ENCODE measurements around the gene METTL24.
"Not testable (repeated sequence)": the region's sequence is repeated elsewhere in the genome, so short reads cannot be mapped to it uniquely, and the experiment has no call there.

Gene METTL24

DNA sequence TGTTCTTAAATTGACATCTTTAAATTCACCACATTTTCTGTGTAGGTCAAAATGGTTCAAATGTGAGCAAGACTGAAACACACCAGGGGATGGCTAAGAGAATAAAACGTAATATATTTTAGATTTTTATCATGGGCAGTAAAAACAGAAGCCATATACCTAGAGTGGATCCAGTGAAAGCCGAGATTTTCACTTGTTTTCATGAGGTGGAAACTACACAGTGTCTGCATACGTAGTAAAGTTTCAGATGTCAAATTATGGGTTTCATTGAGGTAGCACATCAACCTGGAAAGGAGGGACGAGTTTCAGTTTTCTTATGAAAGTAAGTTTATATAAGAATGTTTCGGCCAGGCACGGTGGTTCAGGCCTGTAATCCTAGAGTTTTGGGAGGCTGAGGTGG lies 25.9 kb downstream of the METTL24 start:
- no peak for DNase-seq

DNA sequence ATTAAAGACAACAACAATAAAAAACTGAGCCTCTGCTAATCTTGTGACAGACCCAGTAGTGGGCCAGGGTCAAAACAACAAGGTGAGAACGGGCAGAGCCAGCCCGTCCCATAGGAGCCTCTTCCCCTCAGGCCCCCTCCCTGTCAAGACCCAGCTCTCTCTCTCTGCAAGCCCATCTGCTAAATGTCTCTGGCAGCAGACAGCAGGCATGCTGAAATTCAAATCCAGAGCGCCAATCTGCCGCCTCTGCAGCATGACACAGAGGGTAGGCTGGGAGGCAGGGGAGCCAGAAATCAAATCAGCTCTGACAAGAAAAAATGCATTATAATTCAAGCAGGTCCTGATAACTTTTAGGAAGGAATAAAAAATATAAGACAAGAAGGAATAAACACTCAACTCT lies 26.3 kb downstream of the METTL24 start:
- no peak for DNase-seq

GRCh38 chr6:110331390-110331789 lies 26.8 kb downstream of the METTL24 start:
- no peak for DNase-seq

- no peak for DNase-seq
These were observed 28.3 kb downstream of the METTL24 start for GRCh38 chr6:110329714-110330436.

- DNase-seq: no peak
These were observed 28.8 kb downstream of the METTL24 start for GRCh38 chr6:110329348-110329713.

- no peak for DNase-seq
These were observed 29.9 kb downstream of the METTL24 start for GRCh38 chr6:110328259-110328658.

DNA sequence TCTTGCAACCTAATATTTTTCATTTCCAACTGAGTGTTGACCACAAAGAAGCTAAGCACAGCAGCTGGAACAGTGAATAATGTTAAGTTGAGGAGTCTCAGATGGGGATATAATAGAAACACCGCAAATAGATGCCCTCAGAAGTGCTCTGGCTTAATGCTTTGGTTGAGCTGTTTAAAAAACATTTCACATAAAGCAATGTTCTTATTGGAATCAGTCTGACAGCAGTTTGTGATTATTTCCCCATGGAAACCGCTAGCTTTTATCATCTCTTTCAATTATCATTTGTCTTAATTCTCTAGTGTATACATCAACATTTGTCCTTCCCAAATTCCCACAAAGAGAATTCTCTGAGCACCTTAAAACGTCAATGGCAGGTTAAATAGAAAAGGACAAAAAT lies 30.8 kb downstream of the METTL24 start:
- no peak for DNase-seq

GRCh38 chr6:110326609-110327008 lies 31.5 kb downstream of the METTL24 start:
- no peak for DNase-seq

DNA sequence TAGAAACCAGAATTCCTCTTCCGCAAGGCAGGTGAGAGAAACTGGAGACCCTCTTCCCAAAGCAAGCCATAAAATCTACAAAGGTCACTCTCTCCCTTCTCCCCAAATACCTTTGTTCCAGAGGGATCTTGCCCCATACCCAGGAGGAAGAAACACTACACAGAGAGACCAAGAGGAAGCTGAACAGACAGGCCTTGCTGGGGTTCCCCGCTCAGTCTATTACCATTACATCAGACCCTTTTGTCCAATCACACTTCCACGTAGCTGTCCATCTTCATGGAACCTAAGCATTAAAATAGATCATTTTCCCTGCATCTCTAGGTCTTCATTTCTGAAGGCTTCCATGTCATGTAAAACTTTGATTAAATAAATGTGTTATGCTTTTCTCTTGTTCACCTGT lies 32.1 kb downstream of the METTL24 start:
- DNase-seq: no peak

DNA sequence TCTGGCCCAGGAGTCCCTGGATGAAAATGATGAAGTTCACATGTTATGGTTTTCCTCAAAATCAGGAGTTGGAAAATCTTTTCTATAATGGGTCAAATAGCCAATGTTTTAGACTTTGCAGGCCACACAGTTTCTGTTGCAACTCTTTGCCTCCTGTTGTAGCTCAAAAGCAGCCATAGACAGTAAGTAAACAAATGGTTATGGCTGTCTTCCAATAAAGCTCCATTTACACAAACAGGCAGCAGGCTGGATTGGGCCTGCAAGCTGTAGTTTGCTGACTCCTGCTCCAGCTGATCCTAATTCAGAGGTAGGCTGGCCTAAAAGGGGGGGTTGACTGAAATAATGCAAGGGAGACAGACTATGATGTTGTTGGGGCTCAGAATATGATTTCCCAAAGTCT lies 33.0 kb downstream of the METTL24 start:
- DNase-seq: peak; percentile 27

DNA sequence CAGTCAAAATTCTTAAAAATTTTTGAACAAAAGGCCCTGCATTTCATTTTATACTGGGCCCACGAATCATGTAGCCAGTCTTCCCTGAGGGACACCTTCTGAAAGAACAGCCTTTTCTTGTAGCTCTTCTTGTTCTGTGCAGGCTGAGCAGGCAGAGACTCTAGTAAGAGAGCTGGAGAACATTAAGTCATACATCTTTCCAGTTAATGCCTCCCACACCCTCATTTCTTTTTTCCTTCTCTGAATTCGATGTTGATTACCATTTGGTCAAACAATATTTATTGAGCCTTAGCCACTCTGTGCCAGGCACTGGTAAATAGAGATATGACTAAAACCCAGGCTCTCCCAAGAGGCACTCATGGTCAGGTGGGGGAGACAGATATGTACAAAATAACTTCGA lies 33.6 kb downstream of the METTL24 start:
- DNase-seq: no peak

- no peak for DNase-seq
These were observed 34.9 kb downstream of the METTL24 start for GRCh38 chr6:110323258-110323657.

DNA sequence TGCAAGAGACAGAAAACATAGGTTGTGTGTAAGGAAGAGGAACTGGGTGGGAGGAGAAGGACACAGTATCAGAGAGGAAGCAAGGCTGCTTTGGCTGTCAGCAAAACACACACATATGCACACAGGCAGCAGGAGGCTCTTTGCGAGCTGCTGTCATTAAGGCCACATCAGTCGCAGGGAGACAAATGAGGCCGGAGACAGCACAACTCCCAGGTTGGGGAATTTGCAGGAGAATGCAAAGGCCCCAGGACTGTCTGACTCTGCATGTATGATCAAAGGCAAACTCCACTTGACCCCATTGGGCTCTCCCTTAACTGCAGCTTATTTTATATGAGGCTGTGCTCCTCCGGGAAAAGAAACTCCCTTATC lies 35.3 kb downstream of the METTL24 start:
- no peak for DNase-seq

DNA sequence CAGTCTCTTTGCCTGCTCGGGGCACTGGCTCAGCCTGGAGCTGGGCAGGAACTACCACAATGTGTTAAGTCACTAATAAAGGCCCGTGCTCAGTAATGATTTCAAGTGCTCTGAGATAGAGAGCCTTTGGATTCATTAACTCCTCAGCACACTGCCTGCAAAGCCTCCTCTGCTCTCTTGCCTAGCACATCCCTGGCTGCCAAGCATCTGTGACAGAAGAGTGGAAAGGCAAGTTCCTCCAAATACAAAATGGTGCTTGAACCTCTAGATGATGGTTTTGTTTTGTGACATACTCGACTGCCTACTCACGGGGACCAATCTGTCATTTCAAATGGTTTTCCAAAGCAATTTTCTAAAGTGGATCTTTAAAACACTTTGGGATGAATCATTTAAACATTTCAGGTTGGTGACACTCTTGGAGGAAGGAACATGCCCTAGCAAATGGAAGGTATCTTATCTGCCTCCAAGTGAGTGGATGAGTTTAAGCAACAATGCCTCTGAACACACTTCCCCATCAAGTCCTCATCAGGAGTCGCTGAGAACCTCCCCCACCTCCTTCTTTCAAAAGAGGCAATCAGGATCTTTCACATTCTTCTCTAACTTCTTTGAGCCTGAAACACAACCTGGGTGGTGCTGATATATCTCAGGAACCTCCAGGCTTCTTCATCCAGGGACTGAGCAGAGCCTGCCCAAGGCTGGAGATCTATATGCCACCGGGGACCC lies 35.8 kb downstream of the METTL24 start:
- DNase-seq: no peak

- no peak for DNase-seq
These were observed 37.8 kb downstream of the METTL24 start for GRCh38 chr6:110320307-110320706.

GRCh38 chr6:110319843-110320242 lies 38.3 kb downstream of the METTL24 start:
- DNase-seq: no peak

DNA sequence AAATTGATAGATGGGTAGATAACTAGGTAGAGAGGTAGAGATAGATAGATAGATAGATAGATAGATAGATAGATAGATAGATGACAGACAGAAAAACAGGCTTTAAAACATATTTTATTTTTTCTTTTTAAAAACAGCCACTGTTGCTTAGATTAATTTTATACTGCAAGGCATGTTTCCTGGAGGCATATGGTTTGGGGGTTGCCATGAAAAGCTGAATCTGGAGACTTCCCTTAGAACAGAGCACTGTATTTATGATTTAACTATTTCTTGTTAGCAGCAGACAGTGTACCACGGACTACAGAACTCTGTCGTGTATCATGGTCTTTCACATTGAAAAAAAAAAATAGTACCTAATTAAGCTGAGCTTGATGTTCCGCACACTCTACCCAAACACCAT lies 38.8 kb downstream of the METTL24 start:
- DNase-seq: no peak

DNA sequence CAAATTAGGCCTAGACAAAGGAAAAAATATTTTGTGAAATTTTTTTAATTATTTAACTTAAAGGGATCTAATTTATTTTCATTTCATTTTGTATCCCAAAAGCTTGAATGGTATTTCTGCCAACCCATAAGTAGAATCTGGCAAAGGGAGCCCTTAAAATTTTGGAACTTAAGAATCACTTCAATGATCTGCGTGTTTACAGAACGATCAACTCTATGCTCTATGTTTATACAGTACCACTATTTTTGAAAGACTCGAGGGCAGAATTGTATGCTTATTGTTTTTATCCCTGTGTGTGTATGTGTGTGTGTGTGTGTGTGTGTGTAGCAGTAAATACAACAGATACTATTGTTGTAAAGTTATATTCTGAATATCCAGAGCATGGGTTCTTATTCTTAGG lies 39.2 kb downstream of the METTL24 start:
- no peak for DNase-seq

DNA sequence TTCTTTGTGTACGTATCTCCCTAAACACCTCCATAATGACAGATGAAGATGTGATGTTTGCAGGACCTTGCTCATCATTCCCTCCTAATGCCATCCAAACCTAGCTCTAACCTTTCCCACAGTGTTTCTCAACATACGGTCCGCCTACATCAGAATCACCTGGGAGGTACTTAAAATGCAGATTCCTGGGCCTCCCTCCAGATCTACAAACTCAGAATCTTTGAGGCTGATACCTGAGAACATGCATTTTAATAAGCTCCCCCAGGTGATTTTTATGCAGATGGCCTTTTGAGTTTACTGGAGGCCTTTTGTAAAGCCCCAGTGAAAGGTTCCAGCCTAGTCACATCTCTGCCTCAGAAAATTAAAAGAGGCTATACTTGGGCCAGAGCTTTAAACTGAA lies 40.5 kb downstream of the METTL24 start:
- DNase-seq: no peak

GRCh38 chr6:110317189-110317588 lies 41.0 kb downstream of the METTL24 start:
- DNase-seq: no peak

- no peak for DNase-seq
These were observed 42.2 kb downstream of the METTL24 start for GRCh38 chr6:110315869-110316398.

DNA sequence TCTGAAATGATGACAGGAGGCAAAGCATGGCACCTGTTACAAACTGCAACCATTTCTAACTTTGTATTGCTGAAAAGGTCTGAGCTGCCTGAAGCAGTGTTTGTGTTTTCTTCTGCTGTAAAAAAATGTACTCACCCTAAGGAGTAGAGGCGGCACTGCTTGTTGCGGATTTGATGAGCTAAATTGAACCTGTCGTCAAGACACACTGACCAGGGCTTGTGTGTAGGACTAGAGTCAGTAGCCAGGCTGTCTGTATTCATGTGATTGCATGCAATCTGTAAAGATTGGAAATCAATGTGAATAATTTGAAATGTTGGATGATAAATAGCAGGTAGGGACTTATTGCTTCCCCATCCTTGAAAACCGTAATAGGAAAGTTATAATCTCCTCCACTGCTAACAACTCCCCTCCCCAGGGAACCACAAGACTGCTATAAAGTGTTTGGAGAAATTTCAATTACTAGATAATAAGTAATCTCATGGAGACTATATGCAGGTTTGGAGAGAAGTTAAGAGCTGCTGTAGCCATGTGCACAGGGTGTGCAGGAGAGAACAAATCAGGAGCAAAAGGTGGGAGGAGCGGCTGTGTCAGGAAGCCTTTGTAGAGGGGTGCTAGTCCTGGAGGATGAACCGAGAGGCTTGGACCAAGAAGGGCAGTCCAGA lies 42.8 kb downstream of the METTL24 start:
- DNase-seq: no peak

DNA sequence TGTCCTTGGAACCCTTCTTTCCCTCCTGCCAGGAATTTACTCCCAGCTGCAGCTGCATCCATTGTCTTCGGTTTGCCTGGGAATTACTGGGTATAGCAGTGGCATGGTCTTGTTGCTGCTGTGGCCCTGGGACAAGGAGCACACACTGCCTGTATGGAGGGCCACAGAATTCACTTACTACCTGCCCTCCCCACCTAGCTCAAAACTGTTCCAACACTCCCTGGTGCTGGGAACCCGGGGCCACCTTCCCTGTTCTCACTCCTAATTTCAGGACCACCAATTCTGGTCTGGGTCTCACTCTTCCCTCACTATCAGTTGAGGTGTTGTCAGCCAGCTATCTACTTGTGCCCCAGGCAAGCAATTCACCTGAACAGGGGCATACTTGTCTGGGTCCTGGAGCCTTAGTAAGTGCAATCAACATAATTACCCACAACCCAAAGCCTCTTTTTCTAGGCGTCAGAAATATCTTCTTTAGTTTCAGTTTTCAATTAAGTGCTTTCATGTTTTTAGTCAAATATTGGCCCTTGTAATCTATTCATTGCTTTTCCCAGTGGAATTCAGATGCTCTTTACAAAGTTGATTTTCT lies 47.2 kb downstream of the METTL24 start:
- DNase-seq: no peak

DNA sequence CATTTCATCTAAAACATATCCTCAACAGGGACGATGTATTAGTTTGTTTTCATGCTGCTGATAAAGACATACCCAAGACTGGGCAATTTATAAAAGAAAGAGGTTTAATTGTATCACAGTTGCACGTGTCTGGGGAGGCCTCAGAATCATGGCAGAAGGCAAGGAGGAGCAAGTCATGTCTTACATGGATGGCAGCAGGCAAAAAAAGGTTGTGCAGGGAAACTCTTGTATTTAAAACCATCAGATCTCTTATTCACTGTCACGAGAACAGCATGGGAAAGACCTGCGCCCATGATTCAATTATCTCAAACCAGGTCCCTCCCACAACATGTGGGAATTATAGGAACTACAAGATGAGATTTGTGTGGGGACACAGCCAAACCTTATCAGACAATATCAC lies 48.7 kb downstream of the METTL24 start:
- DNase-seq: not testable (repeated sequence)

Data from SHP77 treated with DMSO at 0.1 percent for 48 hours (cell line).